Measurements from ENCODE around the gene AP3B1. TPM values are rescaled to one million over a fixed set of nuclear protein-coding genes. Genes with fewer than 3 reads are reported as not detected.

AP3B1 gene
- total RNA-seq, 1 donor: 113 TPM

DNA sequence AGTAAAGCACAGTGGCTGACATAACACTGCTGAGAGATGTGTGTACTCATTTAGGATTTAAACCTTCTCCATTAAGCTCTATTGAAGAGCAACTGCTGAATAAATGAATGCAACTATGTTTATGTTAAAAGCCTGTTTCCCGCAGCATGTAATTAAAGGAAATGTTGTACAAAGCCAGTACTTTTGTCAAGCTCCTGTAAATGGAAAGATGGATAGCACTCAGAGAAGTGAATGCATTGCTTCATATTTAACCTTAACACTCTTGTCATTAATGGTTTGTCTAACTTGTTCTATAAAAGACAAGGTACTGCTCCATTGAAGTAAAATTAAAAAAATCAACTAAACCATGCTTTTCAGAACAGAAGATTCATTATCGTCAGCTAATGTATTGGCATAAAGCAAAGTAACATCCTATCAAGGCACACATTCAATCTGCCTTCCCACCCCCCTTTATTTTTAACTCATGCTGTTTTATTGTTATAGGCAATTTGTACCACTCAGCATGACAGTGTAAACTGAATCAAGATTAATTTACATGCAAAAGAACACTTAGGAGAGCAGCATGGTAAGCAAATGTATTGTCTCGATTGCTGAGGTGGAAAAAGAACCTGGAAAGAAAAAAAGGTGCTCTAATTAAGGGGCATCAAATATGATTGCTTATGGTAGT is 277.5 kb downstream of the AP3B1 start:
- H3K4me3 ChIP-seq (ENCODE audit: low read depth, low read length): no peak overlapping the region
- TF ChIP-seq, protein P1, sequence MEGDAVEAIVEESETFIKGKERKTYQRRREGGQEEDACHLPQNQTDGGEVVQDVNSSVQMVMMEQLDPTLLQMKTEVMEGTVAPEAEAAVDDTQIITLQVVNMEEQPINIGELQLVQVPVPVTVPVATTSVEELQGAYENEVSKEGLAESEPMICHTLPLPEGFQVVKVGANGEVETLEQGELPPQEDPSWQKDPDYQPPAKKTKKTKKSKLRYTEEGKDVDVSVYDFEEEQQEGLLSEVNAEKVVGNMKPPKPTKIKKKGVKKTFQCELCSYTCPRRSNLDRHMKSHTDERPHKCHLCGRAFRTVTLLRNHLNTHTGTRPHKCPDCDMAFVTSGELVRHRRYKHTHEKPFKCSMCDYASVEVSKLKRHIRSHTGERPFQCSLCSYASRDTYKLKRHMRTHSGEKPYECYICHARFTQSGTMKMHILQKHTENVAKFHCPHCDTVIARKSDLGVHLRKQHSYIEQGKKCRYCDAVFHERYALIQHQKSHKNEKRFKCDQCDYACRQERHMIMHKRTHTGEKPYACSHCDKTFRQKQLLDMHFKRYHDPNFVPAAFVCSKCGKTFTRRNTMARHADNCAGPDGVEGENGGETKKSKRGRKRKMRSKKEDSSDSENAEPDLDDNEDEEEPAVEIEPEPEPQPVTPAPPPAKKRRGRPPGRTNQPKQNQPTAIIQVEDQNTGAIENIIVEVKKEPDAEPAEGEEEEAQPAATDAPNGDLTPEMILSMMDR (IDR thresholded peaks at IDR 0.05; ENCODE audit: insufficient read depth, low read depth, low read length): no peak

DNA sequence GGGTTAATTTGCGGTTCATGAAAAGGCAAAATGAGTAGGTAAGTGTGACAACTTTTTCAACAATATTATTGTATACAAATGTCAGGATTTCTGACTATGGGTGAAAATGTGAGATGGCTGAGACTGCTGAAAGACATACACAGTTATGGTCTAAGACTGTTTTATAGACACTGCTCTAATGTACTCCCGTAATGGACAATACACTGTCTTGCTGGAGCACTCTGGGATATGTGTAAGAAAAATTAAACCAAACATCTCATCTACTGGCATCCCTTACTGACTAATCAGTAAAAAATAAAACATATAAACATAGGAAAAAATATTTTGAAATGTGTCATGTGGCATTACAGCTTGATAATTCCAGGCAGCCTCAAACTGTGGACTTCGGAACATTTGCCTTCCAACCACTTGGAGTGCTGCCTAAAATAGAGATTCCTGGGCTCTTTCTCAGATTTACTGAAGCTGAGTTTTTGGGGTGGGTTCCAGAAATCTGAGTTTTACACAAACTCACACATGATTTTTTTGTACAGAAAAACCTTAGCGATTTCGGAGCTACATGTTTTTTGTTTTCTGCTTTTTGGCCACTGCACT is 284.5 kb downstream of the AP3B1 start:
- DNase-seq (ENCODE audit: low read depth): peak; percentile 84
- H3K4me3 ChIP-seq (ENCODE audit: low read depth, low read length): no peak overlapping the region
- TF ChIP-seq, protein P1 (IDR thresholded peaks at IDR 0.05; ENCODE audit: insufficient read depth, low read depth, low read length): peak; percentile 19

More for the DNA sequence above, 277.5 kb downstream of the AP3B1 start:
- DNase-seq (ENCODE audit: low read depth): no peak

DNA sequence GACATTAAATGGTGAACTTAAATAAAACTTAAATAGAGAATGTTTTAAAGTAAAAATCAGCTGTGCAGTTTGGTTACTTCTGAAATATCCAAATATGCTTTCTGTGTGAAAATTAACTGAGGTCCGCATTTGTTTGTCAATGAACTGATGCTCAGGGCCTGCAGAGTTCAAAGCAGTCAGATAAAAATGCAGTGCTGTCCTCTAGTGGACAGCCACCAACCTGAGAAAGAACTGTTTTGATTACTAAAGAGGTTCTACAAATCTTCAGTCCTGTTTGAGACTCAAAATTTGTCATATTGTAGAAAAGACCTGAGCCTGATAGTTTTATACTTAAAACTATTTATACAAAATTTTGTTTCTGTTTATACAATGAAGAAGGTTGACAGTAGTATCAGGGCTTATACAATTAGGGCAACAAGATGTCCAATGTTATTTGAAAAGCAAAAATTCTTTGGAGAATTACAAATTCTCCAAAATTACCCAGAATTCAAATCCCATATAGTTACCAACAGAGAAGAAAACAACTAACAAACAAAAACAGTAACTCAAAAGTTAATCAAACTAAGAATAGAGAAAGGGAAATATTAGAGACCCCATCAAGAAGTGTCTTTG is 286.0 kb downstream of the AP3B1 start:
- H3K4me3 ChIP-seq (ENCODE audit: low read depth, low read length): no peak overlapping the region
- TF ChIP-seq, protein P1 (IDR thresholded peaks at IDR 0.05; ENCODE audit: insufficient read depth, low read depth, low read length): peak; percentile 84
- peak; percentile 44 for DNase-seq (ENCODE audit: low read depth)

DNA sequence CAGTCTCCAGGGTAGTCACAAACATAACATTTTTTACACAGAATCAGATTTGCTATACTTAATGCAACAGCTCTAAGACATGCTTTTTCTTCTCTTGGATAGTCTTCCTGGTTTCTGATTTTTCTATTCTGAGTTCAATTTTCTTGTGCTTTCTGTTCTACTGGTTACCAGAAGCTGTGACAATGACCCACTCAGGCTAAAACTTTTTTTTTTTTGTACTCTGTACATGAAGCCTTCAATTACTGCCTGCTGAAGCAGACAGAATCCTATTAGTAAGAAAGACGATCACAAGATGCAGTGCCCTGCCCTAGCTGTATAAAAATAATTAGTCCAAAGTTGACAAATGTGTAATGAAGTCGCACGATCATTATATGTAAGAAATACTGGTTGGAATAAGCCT is 287.3 kb downstream of the AP3B1 start:
- no peak for DNase-seq (ENCODE audit: low read depth)
- no peak overlapping the region for H3K4me3 ChIP-seq (ENCODE audit: low read depth, low read length)
- TF ChIP-seq, protein P1 (IDR thresholded peaks at IDR 0.05; ENCODE audit: insufficient read depth, low read depth, low read length): no peak

DNA sequence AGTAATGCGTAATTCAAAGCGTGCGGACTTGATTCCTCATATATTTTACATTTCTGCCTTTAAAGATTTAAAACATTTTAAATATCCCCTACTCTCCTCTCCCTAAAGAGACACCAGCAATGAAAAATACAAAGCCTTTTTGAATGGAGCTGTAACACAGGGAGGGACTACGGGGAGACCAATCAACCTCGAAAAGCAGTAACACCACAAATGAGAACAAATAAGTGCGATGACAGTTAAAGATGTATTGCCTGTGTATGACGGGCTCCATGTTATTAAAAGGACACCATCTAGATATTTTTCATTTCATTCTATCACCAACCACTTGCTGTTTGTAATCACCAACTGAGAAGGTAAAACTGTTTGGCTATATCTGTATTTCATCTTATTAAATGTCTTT is 288.0 kb downstream of the AP3B1 start:
- TF ChIP-seq, protein P1 (IDR thresholded peaks at IDR 0.05; ENCODE audit: insufficient read depth, low read depth, low read length): no peak
- no peak overlapping the region for H3K4me3 ChIP-seq (ENCODE audit: low read depth, low read length)
- DNase-seq (ENCODE audit: low read depth): no peak

DNA sequence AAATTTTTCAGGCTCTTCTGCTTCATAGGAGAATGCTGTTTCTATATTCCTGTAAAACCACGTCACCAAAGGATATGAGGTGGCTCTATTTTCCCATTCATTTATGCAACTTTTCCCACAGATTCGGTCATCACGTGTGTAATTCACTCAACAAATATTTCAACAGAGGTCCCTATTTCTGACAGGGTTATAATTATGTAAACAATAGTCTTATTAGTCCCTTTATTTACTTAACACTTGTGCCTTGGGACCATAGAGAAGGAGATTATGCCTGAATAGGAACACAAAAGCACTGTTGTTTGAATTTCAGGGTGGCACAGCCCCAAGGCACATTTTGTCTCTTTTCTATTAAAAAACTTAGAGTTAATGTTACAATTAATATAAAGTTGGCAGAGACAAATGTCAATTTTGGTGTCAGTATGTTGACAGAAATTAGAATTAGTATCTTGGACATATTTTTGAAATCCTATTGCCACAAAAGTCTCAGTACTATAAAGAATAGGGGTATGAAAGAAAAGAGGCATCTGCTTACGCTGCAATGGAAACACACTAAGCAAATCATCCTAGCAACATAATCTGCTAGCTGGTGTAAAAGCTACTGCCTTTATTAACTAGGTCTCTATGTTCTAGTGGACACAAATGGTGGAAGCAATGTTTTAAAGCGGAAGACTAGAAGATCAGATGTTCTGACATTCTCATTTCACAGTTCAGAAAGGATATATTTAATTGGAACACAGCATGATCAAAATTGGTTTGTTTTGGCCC is 289.3 kb downstream of the AP3B1 start:
- peak; percentile 84 for DNase-seq (ENCODE audit: low read depth)
- H3K4me3 ChIP-seq (ENCODE audit: low read depth, low read length): no peak overlapping the region
- TF ChIP-seq, protein P1 (IDR thresholded peaks at IDR 0.05; ENCODE audit: insufficient read depth, low read depth, low read length): no peak

Measured in fibroblast of villous mesenchyme (primary cell).